DMS153 treated with DMSO at 0.1 percent for 48 hours (cell line): ENCODE results near the gene CFAP251.

Experiments used
- DNase-seq: peaks from one replicate; lab custom pipeline; 2025; ENCODE audit not compliant: unreplicated experiment; lab: John Stamatoyannopoulos, UW

Gene CFAP251

GRCh38 chr12:121946313-121947025 is 28.1 kb downstream of the CFAP251 start:
- no peak for DNase-seq

DNA sequence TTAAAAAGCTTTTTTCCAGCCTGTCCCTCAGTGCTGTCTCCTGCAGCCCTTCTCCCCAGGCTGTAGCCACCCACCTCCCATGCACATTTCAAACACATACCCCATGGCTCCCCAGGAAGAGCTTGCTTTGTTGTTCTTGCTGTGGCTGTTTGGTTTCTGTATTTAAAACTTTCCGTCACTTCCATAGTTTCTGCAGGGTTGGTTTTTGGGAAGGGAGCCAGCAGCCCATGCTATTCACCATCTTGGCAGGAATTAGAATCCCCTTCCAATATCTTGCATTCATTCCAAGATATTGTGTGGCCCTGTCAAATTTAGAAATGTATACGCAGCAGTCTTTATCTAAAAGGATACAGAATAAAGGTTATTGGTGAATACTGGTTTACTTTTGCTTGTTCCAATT is 29.6 kb downstream of the CFAP251 start:
- DNase-seq, result no peak

GRCh38 chr12:121949648-121950397 is 31.4 kb downstream of the CFAP251 start:
- DNase-seq, result no peak

DNA sequence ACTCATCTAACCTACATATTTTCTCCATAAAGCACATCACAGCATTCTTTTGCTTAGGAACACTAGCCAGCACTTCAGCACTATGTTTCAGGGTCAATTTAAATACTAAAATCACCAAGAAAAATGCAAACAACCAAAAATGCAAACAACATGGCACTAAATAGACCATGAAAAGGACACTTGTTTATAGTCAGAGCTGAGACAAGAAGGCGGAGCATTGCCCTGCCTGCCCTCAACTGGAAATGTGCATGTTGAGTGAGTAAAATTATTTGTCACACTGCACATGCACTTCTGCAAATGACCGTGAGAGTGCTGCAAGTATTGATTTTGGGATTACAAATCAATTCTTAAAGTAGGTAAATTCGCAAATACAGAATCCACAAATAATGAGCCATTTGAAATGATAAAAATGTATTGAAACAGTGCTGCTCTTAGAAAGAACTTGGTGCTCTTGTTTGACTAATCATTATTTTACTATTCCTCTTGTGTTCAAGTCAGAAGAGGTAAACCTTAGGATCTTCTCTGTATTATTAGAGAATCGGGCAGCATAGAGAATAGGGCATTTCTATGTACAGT is 34.8 kb downstream of the CFAP251 start:
- DNase-seq, result no peak

DNA sequence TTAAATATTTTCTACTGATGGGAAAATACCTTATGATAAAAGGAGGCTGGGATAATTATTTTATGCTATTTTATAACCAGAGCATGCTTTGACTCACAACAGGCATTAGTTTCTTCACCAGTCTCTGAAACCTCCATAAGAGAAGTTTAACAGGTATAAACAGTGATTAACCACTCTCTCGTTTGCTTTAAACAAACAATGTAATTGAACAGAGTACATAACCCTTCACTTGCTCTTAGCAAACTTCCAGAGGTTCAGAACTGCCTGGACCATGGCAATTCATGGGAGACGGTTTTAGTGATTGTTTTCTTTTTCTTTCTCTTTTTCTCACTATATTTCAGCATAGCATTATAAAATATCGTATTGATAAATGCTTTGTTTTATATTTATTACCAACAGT is 35.3 kb downstream of the CFAP251 start:
- DNase-seq, result no peak

- DNase-seq, result no peak
Measured at GRCh38 chr12:121955258-121956237, 37.2 kb downstream of the CFAP251 start.

DNA sequence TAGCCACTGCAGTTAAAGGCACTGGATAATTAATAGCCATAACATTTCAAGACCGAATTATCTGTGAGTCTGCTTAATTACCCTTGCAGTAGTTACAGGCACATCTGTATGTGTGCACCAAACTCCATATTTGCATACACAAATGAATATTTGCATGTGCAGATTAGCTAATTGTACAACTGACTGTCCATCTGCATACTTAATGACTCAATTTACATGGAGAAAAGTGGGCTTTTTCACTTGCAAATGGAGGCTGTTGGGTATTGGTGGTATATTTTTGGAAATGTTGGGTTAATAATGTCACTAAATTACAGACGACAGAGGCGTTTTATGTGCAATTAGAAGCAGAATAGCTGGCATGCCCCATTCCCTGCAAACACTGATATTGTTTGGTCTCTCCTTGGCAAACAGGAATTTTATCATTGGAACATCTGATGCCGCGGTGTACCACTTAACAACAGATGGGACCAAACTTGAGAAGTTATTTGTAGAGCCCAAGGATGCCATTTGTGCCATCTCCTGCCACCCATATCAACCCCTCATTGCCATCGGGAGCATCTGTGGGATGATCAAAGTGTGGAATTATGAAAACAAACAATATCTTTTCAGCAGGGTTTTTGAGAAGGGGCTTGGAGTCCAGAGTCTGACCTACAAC is 39.6 kb downstream of the CFAP251 start:
- no peak for DNase-seq

GRCh38 chr12:121958541-121959240 is 40.3 kb downstream of the CFAP251 start:
- DNase-seq, result no peak

DNA sequence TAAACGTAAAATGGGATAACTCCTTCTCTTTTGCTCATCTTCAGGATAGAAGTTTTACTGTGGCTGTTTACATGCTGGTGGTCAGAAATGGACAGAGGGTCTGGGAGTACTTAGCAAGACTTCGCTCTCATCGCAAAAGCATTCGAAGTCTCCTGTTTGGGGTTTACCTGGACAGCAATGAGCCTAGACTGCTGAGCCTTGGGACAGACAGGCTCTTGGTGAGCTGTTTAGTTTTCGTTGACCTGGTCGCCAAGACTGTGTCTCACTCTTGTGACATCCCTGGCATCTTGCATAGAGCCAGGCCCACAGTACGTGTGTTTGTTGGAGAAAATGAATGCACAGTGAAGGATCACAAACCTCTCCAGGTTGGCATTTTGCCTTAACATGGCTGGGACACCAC is 42.1 kb downstream of the CFAP251 start:
- DNase-seq, result no peak

- DNase-seq, result no peak
Measured at GRCh38 chr12:121961195-121961879, 42.9 kb downstream of the CFAP251 start.

DNA sequence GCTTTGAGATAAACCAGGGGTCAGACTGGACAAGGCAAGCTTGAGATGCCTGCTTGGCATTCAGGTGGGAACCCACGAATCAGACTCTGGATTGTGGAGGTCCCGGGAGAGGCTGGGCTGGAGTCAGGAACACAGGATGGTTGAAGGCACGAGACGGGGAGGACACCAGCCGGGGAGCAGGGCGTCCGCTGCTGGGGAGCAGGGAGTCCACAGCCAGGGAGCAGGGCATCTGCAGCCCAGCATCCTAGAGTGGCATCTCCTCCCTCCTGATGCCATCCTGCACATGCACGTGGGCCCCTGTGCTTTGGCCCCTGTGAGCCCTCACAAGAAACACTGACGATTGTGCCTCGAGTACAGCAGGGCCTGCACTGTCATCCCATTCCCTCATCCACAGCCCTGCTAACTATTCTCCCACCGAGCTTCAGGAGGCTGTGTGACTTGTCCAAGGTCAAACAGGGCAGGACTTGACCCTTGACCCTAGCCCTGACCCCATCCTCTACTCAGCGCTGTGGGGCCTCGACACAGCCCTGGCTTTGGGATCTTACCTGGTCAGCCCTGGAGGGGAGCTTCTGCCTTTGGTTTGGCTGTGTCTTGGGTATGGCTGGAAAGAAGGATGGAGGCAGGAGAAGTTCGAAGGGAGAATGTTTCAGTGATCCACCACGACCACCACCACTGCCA is 45.1 kb downstream of the CFAP251 start:
- no peak for DNase-seq

- no peak for DNase-seq
Measured at GRCh38 chr12:121964813-121965643, 46.6 kb downstream of the CFAP251 start.

DNA sequence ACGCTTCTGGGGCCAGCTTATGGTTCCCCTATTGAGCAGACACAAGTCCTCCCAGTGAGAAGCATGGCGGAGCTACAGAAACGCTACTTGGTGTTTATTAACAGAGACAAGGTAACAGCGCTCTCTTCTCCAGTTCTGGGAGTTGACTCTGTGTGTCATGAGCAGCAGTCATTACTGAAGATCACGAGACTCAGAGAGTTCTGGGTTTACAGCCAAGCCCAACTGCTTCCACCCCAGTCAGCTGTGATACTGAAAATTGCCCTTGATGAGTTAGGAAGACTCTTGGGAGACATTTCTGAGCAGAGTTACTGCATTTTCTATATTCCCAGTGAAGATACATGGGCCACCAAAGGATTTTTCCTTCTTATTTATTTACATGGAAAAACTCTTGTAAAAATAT is 48.6 kb downstream of the CFAP251 start:
- no peak for DNase-seq

DNA sequence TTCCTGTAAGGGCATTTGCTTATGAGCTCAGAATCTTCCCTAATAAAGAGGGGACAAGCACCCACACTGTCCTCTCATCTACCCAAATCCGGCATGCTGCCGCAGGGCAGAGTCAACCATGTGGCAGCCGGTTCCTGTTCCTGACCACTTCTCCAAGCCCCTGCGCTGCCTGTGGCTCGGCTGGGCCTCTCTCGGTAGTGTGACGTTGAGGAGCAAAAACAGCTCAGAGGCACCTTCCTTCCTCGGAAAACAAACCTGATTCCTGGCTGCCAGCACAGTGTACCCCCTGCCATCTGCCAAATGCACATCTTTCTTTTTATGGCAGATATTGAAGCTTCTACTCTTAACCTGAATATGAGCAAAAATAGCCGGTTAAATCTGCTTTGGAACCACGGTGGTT is 50.5 kb downstream of the CFAP251 start:
- no peak for DNase-seq

- DNase-seq, result no peak
Measured at GRCh38 chr12:121969726-121970125, 51.3 kb downstream of the CFAP251 start.

GRCh38 chr12:121970581-121971300 is 52.3 kb downstream of the CFAP251 start:
- no peak for DNase-seq
